ENCODE measurements around the gene IL1R1.

Gene IL1R1

GRCh38 chr2:102140377-102140776, 2.2 kb upstream of the IL1R1 start:
- DNase-seq: no peak
- no peaks in the 10 kb centered on the region for H3K36me3 ChIP-seq
- no peak overlapping the region for H3K4me3 ChIP-seq (ENCODE audit: low read depth, low read length)
- H3K9me3 ChIP-seq: no peaks in the 10 kb centered on the region
- H3K4me1 ChIP-seq: no peaks in the 10 kb centered on the region
- H3K27me3 ChIP-seq: peaks cover 8% of the 10 kb centered on the region; the same call in 1 of the 2 replicates
- TF ChIP-seq, protein P1, sequence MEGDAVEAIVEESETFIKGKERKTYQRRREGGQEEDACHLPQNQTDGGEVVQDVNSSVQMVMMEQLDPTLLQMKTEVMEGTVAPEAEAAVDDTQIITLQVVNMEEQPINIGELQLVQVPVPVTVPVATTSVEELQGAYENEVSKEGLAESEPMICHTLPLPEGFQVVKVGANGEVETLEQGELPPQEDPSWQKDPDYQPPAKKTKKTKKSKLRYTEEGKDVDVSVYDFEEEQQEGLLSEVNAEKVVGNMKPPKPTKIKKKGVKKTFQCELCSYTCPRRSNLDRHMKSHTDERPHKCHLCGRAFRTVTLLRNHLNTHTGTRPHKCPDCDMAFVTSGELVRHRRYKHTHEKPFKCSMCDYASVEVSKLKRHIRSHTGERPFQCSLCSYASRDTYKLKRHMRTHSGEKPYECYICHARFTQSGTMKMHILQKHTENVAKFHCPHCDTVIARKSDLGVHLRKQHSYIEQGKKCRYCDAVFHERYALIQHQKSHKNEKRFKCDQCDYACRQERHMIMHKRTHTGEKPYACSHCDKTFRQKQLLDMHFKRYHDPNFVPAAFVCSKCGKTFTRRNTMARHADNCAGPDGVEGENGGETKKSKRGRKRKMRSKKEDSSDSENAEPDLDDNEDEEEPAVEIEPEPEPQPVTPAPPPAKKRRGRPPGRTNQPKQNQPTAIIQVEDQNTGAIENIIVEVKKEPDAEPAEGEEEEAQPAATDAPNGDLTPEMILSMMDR (IDR thresholded peaks at IDR 0.05; ENCODE audit: low read depth, low read length): no peak

- Histone ChIP-seq H3K4me1 (no peaks in the 10 kb centered on the region), H3K36me3 (no peaks in the 10 kb centered on the region), H3K27me3 (peaks cover 8% of the 10 kb centered on the region; the same call in 1 of the 2 replicates), H3K9me3 (no peaks in the 10 kb centered on the region), H3K4me3 (ENCODE audit: low read depth, low read length) (no peak overlapping the region)
- no peak for DNase-seq
- TF ChIP-seq, protein P1 (IDR thresholded peaks at IDR 0.05; ENCODE audit: low read depth, low read length): no peak
Observed at GRCh38 chr2:102141011-102141943, 1.3 kb upstream of the IL1R1 start.

DNA sequence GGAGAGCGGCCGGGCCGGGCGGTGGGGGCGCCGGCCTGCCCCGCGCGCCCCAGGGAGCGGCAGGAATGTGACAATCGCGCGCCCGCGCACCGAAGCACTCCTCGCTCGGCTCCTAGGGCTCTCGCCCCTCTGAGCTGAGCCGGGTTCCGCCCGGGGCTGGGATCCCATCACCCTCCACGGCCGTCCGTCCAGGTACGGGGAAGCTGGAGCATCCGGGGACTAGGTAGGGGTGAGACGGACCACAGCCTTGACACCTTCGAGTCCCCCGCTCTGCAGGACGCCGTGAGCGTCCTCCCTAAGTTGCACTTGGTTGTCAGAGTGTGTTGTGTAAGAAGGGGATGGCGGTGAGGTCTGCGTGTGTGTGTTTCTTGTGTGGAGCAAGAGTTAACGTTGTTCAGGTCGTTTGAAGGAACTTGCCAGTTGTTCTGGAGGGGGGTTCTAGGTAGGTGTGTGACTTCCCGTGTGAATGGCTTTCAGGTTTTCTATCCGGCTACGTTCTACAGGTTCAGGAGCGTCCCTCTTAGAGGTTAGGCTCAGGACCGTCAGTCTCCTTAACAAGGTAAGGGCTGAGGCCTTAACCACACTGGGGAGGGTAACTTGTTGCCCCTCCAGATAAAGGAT, 393 bp downstream of the IL1R1 start:
- TF ChIP-seq, protein P1 (IDR thresholded peaks at IDR 0.05; ENCODE audit: low read depth, low read length): no peak
- Histone ChIP-seq H3K27me3 (peaks cover 8% of the 10 kb centered on the region; the same call in 1 of the 2 replicates), H3K4me3 (ENCODE audit: low read depth, low read length) (no peak overlapping the region), H3K9me3 (no peaks in the 10 kb centered on the region), H3K4me1 (no peaks in the 10 kb centered on the region), H3K36me3 (no peaks in the 10 kb centered on the region)
- DNase-seq: no peak

DNA sequence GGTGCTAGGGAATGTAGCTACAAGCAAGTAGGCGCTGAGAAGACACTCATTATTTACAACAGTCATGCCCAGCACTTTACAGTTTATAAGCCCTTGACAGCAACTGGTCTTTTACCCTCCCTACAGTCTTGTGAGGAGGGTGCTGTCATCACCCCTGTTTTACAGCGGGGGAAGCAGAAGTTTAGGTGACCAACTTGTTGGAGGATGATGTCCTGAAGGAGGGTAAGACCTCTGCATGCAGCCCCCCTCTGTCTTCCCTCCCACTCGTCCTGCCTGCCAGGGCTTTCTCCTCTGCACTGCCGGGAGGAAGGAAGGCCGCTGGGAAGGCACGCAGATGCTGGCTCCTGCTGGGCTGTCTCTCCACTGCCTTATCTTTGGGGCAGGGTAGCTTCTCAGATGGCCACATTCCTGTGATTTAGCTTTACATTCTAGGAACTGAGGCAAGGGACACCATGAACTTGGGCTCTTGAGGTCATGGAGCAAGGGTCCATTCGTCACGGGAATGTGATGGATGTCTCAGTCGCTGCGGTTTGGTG, 972 bp downstream of the IL1R1 start:
- H3K4me1 ChIP-seq: no peaks in the 10 kb centered on the region
- DNase-seq: no peak
- TF ChIP-seq, protein P1 (IDR thresholded peaks at IDR 0.05; ENCODE audit: low read depth, low read length): no peak
- H3K9me3 ChIP-seq: no peaks in the 10 kb centered on the region
- H3K36me3 ChIP-seq: no peaks in the 10 kb centered on the region
- no peak overlapping the region for H3K4me3 ChIP-seq (ENCODE audit: low read depth, low read length)
- peaks cover 8% of the 10 kb centered on the region; the same call in 1 of the 2 replicates for H3K27me3 ChIP-seq

- no peak for DNase-seq
- no peaks in the 10 kb centered on the region for H3K9me3 ChIP-seq
- no peaks in the 10 kb centered on the region for H3K36me3 ChIP-seq
- no peaks in the 10 kb centered on the region for H3K4me1 ChIP-seq
- H3K27me3 ChIP-seq: peaks cover 8% of the 10 kb centered on the region; the same call in 1 of the 2 replicates
- no peak overlapping the region for H3K4me3 ChIP-seq (ENCODE audit: low read depth, low read length)
- TF ChIP-seq, protein P1 (IDR thresholded peaks at IDR 0.05; ENCODE audit: low read depth, low read length): no peak
Observed at GRCh38 chr2:102144128-102144527, 1.6 kb downstream of the IL1R1 start.
